Measurements from ENCODE around the gene LDB2.

Gene LDB2

GRCh38 chr4:16617011-16617410 lies 281.4 kb downstream of the LDB2 start:
- no peaks in the 10 kb centered on the region for H3K4me1 ChIP-seq (ENCODE audit: low read length)
- no peaks in the 10 kb centered on the region for H3F3A ChIP-seq (ENCODE audit: insufficient read depth, low read length)
- no peak for DNase-seq
- H3K4me2 ChIP-seq (ENCODE audit: low read depth, low read length) = no peak overlapping the region
- no peaks in the 10 kb centered on the region for H4K20me1 ChIP-seq (ENCODE audit: insufficient read depth, low read length)
- H3K36me3 ChIP-seq (replicated peaks; ENCODE audit: insufficient read depth, low read length) = no peaks in the 10 kb centered on the region
- no peak overlapping the region for H3K9ac ChIP-seq (ENCODE audit: low read length)
- H3K4me3 ChIP-seq (ENCODE audit: low read length) = no peak overlapping the region
- no peaks in the 10 kb centered on the region for H3K27me3 ChIP-seq (replicated peaks; ENCODE audit: insufficient read depth, low read length)
- TF ChIP-seq EZH2phosphoT487 (IDR thresholded peaks at IDR 0.05; ENCODE audit: low read length) = no peak
- no peak for TF ChIP-seq EZH2 (optimal IDR thresholded peaks at IDR 0.05; ENCODE audit: low read depth, low read length)
- no peak for TF ChIP-seq CTCF (IDR thresholded peaks at IDR 0.05; ENCODE audit: low read length)
- H3K27ac ChIP-seq (ENCODE audit: low read length) = no peak overlapping the region
- H3K79me2 ChIP-seq (ENCODE audit: low read length) = no peaks in the 10 kb centered on the region
- no peaks in the 10 kb centered on the region for H3K9me3 ChIP-seq (replicated peaks; ENCODE audit: insufficient read depth, low read length)
- H3K9me2 ChIP-seq (replicated peaks; ENCODE audit: insufficient read depth, low read length) = no peaks in the 10 kb centered on the region
- H2AFZ ChIP-seq (ENCODE audit: low read length) = no peak overlapping the region

- H3K36me3 ChIP-seq (replicated peaks; ENCODE audit: insufficient read depth, low read length) = no peaks in the 10 kb centered on the region
- no peaks in the 10 kb centered on the region for H3K4me1 ChIP-seq (ENCODE audit: low read length)
- H4K20me1 ChIP-seq (ENCODE audit: insufficient read depth, low read length) = no peaks in the 10 kb centered on the region
- H3K9me3 ChIP-seq (replicated peaks; ENCODE audit: insufficient read depth, low read length) = no peaks in the 10 kb centered on the region
- H2AFZ ChIP-seq (ENCODE audit: low read length) = no peak overlapping the region
- H3K9ac ChIP-seq (ENCODE audit: low read length) = no peak overlapping the region
- TF ChIP-seq CTCF (IDR thresholded peaks at IDR 0.05; ENCODE audit: low read length) (no peak), EZH2phosphoT487 (IDR thresholded peaks at IDR 0.05; ENCODE audit: low read length) (no peak), EZH2 (optimal IDR thresholded peaks at IDR 0.05; ENCODE audit: low read depth, low read length) (no peak)
- no peak overlapping the region for H3K4me2 ChIP-seq (ENCODE audit: low read depth, low read length)
- no peak overlapping the region for H3K4me3 ChIP-seq (ENCODE audit: low read length)
- no peak for DNase-seq
- no peaks in the 10 kb centered on the region for H3K27me3 ChIP-seq (replicated peaks; ENCODE audit: insufficient read depth, low read length)
- no peak overlapping the region for H3K27ac ChIP-seq (ENCODE audit: low read length)
- no peaks in the 10 kb centered on the region for H3K79me2 ChIP-seq (ENCODE audit: low read length)
- H3K9me2 ChIP-seq (replicated peaks; ENCODE audit: insufficient read depth, low read length) = no peaks in the 10 kb centered on the region
- H3F3A ChIP-seq (ENCODE audit: insufficient read depth, low read length) = no peaks in the 10 kb centered on the region
Observed at GRCh38 chr4:16609170-16609758, 289.2 kb downstream of the LDB2 start.

GRCh38 chr4:16608611-16609125 lies 289.8 kb downstream of the LDB2 start:
- H3K4me2 ChIP-seq (ENCODE audit: low read depth, low read length) = no peak overlapping the region
- H3K4me3 ChIP-seq (ENCODE audit: low read length) = no peak overlapping the region
- no peak overlapping the region for H3K9ac ChIP-seq (ENCODE audit: low read length)
- no peaks in the 10 kb centered on the region for H3K36me3 ChIP-seq (replicated peaks; ENCODE audit: insufficient read depth, low read length)
- TF ChIP-seq CTCF (IDR thresholded peaks at IDR 0.05; ENCODE audit: low read length) (no peak), EZH2phosphoT487 (IDR thresholded peaks at IDR 0.05; ENCODE audit: low read length) (no peak), EZH2 (optimal IDR thresholded peaks at IDR 0.05; ENCODE audit: low read depth, low read length) (no peak)
- no peaks in the 10 kb centered on the region for H3K4me1 ChIP-seq (ENCODE audit: low read length)
- no peaks in the 10 kb centered on the region for H3K79me2 ChIP-seq (ENCODE audit: low read length)
- H3K9me2 ChIP-seq (replicated peaks; ENCODE audit: insufficient read depth, low read length) = no peaks in the 10 kb centered on the region
- no peak overlapping the region for H3K27ac ChIP-seq (ENCODE audit: low read length)
- no peaks in the 10 kb centered on the region for H3K27me3 ChIP-seq (replicated peaks; ENCODE audit: insufficient read depth, low read length)
- no peaks in the 10 kb centered on the region for H3K9me3 ChIP-seq (replicated peaks; ENCODE audit: insufficient read depth, low read length)
- H3F3A ChIP-seq (ENCODE audit: insufficient read depth, low read length) = no peaks in the 10 kb centered on the region
- no peak overlapping the region for H2AFZ ChIP-seq (ENCODE audit: low read length)
- H4K20me1 ChIP-seq (ENCODE audit: insufficient read depth, low read length) = no peaks in the 10 kb centered on the region
- no peak for DNase-seq

Data from MM.1S (cell line).